Nasal cavity respiratory epithelium epithelial cell of viscerocranial mucosa (primary cell): ENCODE measurements around the gene BTG3. TPM values are rescaled to one million over a fixed set of nuclear protein-coding genes. Genes with fewer than 3 reads are reported as not detected.

Experiments
- total RNA-seq: library from RNA; depleted of rRNA; stranded (reverse); fragments of >200 nt; gene quantifications from 2 replicates; pipeline ENCODE4 v1.2.3, GENCODE V29; 2014

Gene BTG3, protein sequence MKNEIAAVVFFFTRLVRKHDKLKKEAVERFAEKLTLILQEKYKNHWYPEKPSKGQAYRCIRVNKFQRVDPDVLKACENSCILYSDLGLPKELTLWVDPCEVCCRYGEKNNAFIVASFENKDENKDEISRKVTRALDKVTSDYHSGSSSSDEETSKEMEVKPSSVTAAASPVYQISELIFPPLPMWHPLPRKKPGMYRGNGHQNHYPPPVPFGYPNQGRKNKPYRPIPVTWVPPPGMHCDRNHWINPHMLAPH
- total RNA-seq, result 44.8 and 59.5 TPM in 2 replicates

DNA sequence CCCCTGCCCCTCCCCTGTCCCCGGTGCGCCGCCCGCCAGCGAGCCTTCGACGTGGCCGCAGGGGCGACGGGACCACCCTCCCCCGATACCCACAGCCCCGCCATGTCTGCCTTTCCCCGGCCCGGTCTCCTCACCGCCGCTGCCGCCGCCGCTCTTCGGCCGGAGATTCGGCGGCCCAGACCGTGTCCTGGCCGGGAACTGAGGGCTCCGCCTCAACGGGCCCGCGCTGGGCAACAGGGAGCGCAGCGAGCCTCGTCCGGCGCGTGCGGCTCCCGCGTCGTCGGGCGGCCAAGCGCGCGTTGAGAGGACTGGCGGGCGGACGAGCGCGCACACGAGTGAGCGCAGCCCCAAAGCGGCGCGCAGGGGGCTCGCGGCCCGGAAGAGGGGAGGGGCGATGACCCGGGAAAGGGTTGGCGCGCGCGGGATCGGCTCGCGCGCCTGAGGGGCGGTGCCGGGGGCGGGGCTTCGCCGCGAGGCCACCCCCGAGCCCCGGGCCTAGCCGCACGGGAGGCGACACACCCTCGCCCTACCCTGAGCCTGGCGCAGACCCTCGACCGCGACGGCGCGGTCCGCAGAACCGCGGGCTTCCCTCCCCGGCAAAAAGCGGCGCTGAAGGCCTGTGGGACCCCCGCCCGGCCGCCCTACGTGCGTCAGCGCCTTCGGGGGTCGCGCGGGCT is at the start of gene BTG3:
TSS of gene BTG3 (minus strand) at position 337 of the 677 bp plus-strand sequence. CDS start 3,757 bp downstream, outside the sequence.

Other genes with a start within 250 kb of the BTG3 start
- gene CXADR, start 99.9 kb downstream of the BTG3 start, total RNA-seq, result 56.7 and 72.5 TPM in 2 replicates
- gene C21orf91, start 206.5 kb upstream of the BTG3 start, total RNA-seq, result 14.7 and 32.7 TPM in 2 replicates